Cardiac fibroblast (primary cell): ENCODE data around the gene TIAM1.

Source experiments
- DNase-seq, 2 donors: peaks; one replicate each; pipeline versions ENCODE4 v3.0.0 to v3.0.0-alpha.2; 2010; ENCODE audit warnings: low read depth in 2 of 2
- H3K4me3 ChIP-seq, 2 donors: replicated peaks in 1 of 2; 1 replicate in 1 of 2; 2 replicates in 1 of 2; pipeline ENCODE4 v1.5.1; 2011; ENCODE audit warnings: low read depth in 2 of 2, low read length in 2 of 2, mild to moderate bottlenecking in 2 of 2, moderate library complexity in 1 of 2
- TF ChIP-seq, protein P1 (sequence below): IDR thresholded peaks from one replicate; pipeline ENCODE4 v1.5.1; 2011; ENCODE audit warnings: low read depth, mild to moderate bottlenecking, low read length, inconsistent platforms

Gene TIAM1

DNA sequence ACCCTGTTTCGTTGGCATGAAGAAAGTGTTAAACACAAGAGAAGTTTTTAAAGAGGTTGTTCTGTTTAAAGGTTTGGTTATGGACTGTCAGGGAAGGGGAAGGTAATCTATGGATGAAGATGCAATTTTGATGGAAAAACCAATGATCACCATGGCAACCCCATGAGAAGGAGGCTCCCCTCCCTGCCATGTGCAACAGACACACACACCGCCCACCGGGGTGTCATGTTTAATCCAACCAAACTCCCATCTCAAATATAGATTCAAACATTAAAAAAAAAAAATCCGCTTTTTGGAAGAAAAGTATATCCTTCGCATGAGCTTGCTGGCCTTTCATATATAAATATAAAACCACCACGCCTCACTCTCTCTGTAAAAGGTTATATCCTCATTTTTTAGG, 224.9 kb downstream of the TIAM1 start:
- no peak for DNase-seq
- TF ChIP-seq, protein P1, sequence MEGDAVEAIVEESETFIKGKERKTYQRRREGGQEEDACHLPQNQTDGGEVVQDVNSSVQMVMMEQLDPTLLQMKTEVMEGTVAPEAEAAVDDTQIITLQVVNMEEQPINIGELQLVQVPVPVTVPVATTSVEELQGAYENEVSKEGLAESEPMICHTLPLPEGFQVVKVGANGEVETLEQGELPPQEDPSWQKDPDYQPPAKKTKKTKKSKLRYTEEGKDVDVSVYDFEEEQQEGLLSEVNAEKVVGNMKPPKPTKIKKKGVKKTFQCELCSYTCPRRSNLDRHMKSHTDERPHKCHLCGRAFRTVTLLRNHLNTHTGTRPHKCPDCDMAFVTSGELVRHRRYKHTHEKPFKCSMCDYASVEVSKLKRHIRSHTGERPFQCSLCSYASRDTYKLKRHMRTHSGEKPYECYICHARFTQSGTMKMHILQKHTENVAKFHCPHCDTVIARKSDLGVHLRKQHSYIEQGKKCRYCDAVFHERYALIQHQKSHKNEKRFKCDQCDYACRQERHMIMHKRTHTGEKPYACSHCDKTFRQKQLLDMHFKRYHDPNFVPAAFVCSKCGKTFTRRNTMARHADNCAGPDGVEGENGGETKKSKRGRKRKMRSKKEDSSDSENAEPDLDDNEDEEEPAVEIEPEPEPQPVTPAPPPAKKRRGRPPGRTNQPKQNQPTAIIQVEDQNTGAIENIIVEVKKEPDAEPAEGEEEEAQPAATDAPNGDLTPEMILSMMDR = no peak
- no peak overlapping the region for H3K4me3 ChIP-seq

DNA sequence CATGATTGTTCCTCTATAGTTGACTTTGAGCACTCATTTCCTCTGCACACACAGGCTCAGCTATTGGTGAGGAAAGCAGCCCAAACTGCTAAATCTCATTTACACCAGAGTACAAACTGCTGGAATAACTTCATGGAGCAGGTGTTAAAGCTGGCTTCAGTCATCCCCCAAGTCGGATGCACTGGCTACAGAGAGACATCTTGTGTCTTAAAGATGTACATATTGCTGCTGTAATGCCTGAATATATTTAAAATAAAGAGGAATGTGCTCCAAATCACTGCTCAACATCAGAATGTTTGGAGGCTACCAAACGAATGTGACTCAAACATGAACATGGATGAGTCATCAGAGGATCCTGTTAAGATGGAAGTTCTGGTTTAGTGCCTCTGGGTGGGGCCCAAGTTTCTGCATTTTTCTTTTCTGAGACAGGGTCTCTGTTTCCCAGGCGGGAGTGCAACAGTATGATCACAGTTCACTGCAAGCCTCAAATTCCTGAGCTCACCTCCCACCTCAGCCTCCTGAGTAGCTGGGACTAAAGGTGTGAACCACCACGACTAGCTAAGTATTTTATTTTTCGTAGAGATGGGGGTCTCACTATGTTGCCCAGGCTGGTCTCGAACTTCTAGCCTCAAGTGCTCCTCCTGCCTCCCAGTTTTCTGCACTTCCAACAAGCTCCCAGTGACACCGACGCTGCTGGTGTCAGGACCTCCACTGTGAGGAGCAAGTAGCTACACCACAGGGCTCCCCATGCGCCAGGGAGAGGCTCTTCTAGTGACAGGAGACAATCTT, 226.7 kb downstream of the TIAM1 start:
- peak; percentile 59 to 81 for DNase-seq
- H3K4me3 ChIP-seq = no peak overlapping the region
- TF ChIP-seq, protein P1 = no peak

DNA sequence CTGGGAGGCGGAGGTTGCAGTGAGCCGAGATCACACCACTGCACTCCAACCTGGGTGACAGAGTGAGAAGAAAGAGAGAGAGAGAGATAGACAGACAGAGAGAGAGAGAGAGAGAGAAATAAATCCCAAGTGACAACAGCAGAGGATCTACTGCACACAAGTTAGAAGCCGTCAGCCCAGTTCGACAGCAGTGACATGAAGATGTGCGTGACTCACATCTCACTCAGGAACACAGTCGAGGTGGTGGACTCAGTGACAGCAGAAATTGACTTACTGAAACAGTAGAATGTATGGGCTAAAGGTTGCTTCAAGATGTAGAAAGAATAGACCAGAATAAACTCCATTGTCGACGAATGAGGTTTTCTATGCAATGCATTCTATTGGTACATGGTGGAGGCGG, 228.8 kb downstream of the TIAM1 start:
- no peak overlapping the region for H3K4me3 ChIP-seq
- TF ChIP-seq, protein P1 = no peak
- no peak for DNase-seq

DNA sequence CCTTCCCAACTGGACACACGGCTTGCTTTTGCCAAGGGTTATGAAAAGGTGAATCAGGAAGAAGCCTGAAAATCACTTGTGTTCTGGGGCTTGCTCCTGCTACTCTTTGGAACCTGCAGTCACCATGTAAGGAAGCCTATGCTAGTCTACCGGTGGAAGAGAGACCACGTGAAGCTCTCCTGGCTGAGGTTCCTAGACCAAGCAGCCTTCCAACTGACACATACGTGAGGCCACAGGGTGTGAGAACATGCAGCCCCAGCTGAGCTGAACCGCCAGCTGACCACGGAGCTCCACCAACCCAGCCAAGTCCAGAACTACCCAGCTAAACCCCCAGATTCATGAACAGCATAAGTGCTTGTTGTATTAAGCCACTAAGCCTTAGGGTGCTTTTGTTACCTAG, 233.0 kb downstream of the TIAM1 start:
- no peak overlapping the region for H3K4me3 ChIP-seq
- DNase-seq = no peak

DNA sequence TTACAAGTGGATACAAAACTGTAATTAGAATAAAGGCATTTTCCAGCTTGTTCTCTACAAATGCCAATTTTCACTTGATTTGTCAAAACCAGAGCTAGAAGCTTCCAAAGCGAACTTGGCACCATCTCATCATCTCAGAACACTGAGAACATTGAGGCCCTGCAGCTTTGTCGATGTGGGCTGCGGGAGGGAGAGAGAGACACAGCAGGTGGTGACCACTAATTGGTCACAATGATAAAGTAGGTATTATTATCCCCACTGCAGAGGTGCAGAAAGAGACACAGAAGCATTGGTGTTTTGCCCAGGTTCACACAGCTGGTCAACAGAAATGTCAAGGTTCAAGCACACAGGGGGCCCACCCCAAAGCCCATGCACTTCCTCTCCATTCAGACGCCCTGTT, 233.6 kb downstream of the TIAM1 start:
- no peak overlapping the region for H3K4me3 ChIP-seq
- TF ChIP-seq, protein P1 = no peak
- DNase-seq = no peak

More for the DNA sequence above, 233.0 kb downstream of the TIAM1 start:
- TF ChIP-seq, protein P1 = no peak

DNA sequence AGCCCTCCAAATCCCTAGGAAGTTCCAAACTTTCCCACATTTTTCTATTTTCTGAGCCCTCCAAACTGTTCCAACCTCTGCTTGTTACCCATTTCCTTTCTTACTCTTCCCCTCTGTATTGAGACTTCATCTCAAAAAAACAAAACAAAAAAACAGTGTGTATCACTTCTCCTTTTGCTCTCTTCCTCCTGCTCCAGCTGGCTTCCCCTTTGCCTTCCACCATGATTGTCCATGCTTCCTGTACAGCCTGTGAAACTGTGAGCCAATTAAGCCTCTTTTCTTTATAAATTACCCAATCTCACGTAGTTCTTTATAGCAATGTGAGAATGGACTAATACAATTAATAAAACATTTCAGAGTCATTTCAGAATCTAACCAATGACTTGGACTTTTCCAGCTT, 236.2 kb downstream of the TIAM1 start:
- no peak for DNase-seq
- H3K4me3 ChIP-seq = no peak overlapping the region
- TF ChIP-seq, protein P1 = no peak

DNA sequence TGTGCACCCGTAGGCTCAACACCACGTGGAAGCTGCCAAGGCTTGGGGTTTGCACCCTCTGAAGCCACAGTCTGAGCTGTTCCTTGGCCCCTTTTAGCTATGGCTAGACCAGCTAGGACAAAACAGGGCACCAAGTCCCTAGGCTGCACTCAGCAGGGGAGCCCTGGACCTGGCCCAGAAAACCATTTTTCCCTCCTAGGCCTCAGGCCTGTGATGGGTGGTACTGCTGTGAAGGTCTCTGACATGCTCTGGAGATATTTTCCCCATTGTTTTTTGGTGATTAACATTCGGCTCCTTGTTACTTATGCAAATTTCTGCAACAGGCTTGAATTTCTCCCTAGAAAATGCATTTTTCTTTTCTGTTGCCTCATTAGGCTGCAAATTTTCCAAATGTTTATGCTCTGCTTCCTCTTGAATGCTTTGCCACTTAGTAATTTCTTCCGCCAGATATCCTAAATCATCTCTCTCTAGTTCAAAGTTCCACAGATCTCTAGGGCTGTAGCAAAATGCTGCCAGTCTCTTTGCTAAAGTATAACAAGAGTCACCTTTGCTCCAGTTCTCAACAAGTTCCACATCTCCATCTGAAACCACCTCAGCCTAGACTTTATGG, 236.8 kb downstream of the TIAM1 start:
- no peak overlapping the region for H3K4me3 ChIP-seq
- DNase-seq = no peak
- TF ChIP-seq, protein P1 = no peak
